CD4-positive, alpha-beta T cell treated with Interleukin-6 for 4 hours (primary cell): Measurements from ENCODE around the gene OR6M1.

Experiments
- DNase-seq: peaks from one replicate; pipeline ENCODE4 v3.0.0-alpha.2; 2020; ENCODE audit warnings: mixed read lengths

Gene OR6M1, protein sequence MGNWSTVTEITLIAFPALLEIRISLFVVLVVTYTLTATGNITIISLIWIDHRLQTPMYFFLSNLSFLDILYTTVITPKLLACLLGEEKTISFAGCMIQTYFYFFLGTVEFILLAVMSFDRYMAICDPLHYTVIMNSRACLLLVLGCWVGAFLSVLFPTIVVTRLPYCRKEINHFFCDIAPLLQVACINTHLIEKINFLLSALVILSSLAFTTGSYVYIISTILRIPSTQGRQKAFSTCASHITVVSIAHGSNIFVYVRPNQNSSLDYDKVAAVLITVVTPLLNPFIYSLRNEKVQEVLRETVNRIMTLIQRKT

DNA sequence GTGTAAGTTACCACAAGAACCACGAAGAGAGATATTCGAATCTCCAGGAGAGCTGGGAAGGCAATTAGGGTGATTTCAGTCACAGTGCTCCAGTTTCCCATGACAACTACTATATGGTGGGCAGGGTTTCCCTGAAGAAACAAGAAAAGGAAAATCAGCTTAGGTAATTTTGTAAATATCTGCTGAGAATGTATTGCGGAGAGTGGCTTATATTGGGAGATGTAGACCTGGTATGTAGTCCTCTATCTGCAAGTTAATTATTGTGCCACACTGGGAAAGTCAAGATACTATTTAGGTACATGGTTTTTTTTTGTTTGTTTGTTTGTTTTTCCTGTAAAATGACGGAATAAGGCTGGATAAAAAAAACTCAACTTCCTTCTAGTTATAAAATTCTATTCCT lies at the start of gene OR6M1:
Gene OR6M1 (minus strand): TSS at position 101 of the 400 bp plus-strand sequence. CDS start 0 bp downstream, at position 101.
- no peak for DNase-seq

- DNase-seq = no peak
Observed at GRCh38 chr11:123853038-123853437, 46.9 kb upstream of the OR6M1 start.

GRCh38 chr11:123852321-123852720 lies 46.2 kb upstream of the OR6M1 start:
- DNase-seq = no peak

- DNase-seq = no peak
Observed at GRCh38 chr11:123851110-123851509, 45.0 kb upstream of the OR6M1 start.

DNA sequence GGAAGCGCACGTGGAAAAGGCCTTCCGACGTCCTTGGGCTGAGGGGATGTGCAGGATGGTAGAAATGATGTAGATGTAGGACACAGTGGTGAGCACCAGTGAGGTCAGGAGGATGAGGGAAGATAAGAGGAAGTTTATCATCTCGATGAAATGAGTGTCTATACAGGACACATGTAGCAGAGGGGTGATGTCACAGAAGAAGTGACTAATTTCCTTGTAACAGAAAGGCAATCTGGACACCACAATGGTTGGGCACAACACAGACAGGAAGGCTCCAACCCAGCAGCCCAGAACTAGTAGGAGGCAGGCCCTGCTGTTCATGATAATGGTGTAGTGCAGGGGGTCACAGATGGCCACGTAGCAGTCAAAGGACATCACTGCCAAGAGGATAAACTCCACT lies 35.0 kb upstream of the OR6M1 start:
- DNase-seq = no peak

DNA sequence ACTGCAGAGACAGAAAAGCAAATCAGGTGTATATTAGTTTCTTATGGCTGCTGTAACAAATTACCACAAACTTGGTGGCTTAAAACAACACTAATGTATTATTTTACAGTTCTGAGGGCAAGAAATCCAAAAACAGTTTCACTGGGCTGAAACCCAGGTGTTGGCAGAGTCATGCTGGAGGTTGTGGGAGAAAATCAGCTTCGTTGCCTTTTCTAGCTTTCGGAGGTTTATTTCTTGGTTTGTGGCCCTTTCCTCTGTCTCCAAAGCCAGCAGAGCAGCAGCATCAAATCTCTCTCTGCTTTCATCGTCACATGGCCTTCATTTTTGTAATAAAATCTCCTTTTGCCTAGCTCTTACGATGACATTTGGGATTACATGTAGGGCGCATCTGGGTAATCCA lies 33.0 kb upstream of the OR6M1 start:
- DNase-seq = no peak

GRCh38 chr11:123838659-123839058 lies 32.5 kb upstream of the OR6M1 start:
- DNase-seq = no peak

DNA sequence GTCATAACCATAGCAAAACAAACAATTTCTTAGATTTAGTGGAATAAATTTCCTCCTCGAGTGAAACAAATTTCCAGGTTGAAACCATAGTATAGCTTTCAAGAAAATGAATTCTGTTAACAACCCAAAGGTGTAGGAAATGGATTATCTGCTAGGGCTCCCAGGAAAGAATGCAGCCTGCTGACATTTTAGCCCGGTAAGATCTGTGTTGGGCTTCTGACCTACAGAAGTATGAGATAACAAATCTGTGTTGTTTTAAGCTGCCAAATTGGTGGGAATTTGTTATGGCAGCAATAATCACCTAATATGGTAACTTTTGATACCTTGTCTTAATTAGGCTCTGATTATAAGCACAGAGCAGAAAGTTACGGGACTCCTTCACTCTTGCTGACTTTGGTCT lies 32.0 kb upstream of the OR6M1 start:
- DNase-seq = no peak

DNA sequence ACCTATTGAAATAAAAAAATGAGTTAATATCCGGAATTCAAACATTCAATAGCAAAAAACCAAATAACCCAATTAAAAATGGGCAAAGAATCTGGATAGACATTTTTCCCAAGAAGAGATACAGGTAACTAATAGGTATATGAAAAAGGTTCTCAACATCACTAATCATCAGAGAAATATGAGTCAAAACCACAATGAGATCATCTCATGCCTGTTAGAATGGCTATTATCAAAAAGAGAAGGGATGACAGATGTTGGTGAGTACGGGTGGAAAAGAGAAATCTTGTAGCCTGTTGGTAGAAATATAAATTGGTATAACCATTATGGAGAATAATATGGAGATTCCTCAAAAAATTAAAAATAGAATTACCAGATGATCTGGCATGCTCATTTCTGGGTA lies 26.9 kb upstream of the OR6M1 start:
- DNase-seq = no peak

DNA sequence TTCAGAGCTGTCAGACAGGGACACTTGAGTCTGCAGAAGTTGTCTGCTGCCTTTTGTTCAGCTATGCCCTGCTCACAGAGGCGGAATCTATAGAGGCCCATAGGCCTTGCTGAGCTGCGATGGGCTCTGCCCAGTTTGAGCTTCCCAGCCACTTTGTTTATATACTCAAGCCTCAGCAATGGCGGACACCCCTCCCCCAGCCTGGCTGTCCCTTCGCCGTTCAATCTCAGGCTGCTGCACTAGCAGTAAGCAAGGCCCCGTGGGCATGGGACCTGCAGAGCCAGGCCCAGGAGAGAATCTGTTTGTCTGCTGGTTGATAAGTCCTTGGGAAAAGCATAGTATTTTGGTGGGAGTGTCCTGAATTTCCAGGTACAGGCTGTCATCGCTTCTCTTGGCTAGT lies 23.6 kb upstream of the OR6M1 start:
- no peak for DNase-seq

DNA sequence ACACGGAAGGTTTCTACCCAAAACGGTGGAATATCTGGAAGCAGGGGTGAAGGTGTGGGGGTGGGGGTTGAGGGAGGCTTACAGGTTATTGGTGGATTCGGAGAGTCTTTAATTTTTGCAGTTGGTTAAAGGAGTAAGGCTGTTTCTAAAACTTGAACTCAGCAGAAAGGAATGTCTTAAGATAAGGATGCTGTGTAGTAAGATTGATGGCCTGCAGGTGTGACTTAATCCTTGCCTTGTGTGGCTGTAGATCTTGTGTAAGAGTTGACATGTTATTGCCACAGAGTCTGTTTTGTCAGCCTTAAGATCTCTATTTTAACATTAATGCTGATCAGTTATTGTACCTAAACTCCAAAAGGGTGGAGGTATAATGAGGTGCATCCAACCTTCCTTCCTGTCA lies 16.4 kb upstream of the OR6M1 start:
- DNase-seq = no peak

- DNase-seq = no peak
Observed at GRCh38 chr11:123822032-123822431, 15.9 kb upstream of the OR6M1 start.

GRCh38 chr11:123815122-123815521 lies 9.0 kb upstream of the OR6M1 start:
- DNase-seq = no peak

- no peak for DNase-seq
Observed at GRCh38 chr11:123801765-123802164, 4.4 kb downstream of the OR6M1 start.

DNA sequence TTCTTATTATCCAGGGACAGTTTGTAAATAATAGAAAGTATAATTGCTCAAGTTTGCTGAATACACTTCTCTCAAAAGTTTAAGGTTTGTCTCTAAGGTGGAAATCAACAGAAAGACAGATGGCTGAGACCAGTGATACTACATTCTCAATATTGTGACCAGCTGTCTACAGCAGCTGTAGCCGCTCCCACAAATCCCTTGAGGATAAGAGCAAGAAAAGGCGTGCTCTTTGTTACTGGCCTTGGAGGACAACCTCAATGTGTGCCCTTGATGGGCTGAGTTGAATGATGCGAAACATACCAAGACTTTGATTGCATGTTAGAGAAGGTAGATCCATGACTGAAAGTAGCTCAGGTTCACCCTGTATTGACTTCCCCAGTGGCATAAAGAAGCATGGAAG lies 6.1 kb downstream of the OR6M1 start:
- no peak for DNase-seq

GRCh38 chr11:123799438-123799837 lies 6.7 kb downstream of the OR6M1 start:
- DNase-seq = no peak

DNA sequence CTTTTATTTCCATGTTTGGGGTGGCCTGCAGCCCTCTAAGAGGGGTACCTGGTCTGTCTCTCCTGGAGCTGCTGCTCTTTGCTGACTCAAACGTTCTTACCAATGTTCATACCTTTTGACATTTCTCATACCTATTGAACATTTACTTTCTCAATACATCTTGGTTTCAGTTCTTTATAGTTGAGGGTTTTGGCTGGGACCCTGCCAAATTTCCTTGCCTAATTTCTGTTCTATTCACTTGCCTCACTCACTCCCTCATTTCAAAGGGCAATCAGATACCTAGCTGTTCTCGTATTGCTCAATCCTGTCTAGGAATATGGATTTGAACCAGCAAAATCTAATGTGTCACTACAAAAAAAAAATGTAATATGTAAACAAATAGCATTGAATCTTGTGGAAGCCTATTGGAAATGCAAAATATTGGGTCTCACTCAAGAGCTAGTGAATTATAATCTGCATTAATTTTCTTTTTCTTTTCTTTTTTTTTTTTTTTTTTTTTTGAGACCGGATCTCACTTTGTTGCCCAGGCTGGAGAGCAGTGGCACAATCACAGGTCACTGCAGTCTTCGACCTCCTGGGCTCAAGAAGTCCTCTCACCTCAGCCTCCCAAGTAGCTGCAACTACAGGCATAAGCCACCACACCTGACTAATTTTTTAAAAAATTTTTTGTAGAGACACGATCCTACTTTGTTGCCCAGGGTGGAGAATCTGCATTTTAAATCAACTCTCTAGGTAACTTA lies 7.5 kb downstream of the OR6M1 start:
- DNase-seq = no peak

DNA sequence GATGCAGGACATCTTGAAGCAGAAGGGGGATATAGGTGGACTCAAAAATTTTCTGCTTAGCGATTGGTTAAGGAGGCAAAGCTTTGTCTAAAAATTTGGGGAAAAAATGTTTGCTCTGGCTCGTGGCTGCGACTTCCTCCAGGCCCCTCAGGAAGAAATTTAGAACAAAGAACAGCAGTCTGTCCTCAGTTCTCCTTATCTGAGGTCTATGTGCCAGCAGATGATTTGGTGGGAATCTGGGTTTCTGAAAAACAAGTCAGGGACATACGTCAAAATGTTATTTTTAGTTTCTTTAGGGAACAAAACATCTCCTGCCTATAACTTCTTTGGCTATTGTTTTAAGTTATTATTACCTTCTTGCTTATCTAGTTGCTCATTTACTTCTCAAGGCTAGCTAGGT lies 8.1 kb downstream of the OR6M1 start:
- no peak for DNase-seq

DNA sequence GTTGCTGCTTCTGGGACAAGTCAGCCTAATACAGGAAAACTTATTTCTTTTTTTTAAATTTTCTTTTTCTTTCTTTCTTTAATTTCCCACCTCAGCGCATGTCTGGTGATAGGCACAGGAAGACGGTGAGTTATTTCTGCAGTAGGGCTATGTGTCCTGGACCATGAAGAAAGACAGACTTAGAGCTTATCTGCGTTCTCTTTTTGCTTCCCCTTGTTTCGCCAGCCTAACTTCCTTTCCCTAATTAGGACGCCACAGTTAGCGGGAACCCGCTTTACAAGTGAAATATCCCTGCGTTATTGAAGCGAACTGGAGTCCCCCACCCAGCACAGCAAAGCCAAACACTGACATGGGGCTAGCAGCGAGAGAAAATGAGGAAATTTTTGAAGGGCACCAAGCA lies 8.6 kb downstream of the OR6M1 start:
- DNase-seq = no peak

DNA sequence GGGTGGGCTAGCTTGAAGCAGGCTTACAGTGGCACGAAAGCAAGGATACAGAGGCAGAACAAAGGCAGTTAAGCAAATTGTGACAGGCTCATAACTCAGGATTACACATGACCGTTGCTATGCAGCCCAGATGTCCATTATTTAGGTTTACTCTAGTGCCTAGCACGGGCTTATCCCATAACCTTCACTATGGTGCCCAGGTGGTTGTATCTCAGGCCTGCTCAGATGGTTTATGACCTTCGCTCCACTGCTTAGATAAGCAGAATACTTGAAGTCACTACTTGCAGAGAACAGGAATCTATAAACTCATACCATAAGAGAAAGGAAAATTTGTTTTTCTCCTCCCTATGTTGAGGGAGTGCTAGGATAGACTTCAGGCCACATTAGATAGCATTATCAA lies 9.0 kb downstream of the OR6M1 start:
- no peak for DNase-seq

- no peak for DNase-seq
Observed at GRCh38 chr11:123796226-123796625, 9.9 kb downstream of the OR6M1 start.

- DNase-seq = no peak
Observed at GRCh38 chr11:123783536-123783935, 22.6 kb downstream of the OR6M1 start.

- DNase-seq = no peak
Observed at GRCh38 chr11:123778511-123778910, 27.6 kb downstream of the OR6M1 start.

- no peak for DNase-seq
Observed at GRCh38 chr11:123775715-123776549, 30.2 kb downstream of the OR6M1 start.
